Endothelial cell of umbilical vein (primary cell): ENCODE results near the gene PCDH15. TPM values are rescaled to one million over a fixed set of nuclear protein-coding genes. Genes with fewer than 3 reads are reported as not detected.

Experiments used
- BruUV-seq: library from RNA; stranded (reverse); fragments of 400-500 nt; replicated peaks from 2 replicates; lab custom pipeline; 2021; lab: Mats Ljungman, UMichigan
- CTCF ChIA-PET: fragments of 300-600, 350-600 bp; sonication (Branson Sonifier 250); formaldehyde crosslinking; loops from one replicate; lab custom pipeline; 2021; ENCODE audit warnings: antibody characterized with exemption, inconsistent platforms; lab: Charles Lee
- POLR2A ChIA-PET: fragments of 300-600, 350-600 bp; sonication (Branson Sonifier 250); formaldehyde crosslinking; loops from one replicate; lab custom pipeline; 2021; ENCODE audit warnings: antibody characterized with exemption, inconsistent platforms; lab: Charles Lee
- DNase-seq: peaks from one replicate; pipeline ENCODE4 v3.0.0-alpha.2; 2011; ENCODE audit warnings: low read depth, low spot score
- FAIRE-seq: peaks from 2 replicates; lab custom pipeline; 2011; peaks lifted over from hg19 to GRCh38; lab: Jason Lieb, UNC
- H2AFZ ChIP-seq: 2 replicates; pipeline ENCODE4 v1.6.0; 2012; ENCODE audit warnings: low read depth, low read length, control low read depth, inconsistent platforms
- H3K27ac ChIP-seq: 2 replicates; pipeline ENCODE4 v1.5.1; 2011; ENCODE audit warnings: low read depth, mild to moderate bottlenecking, control low read depth, low read length, moderate library complexity; ENCODE audit not compliant: insufficient read depth
- H3K27me3 ChIP-seq, 2 experiments: 2 replicates each; pipeline versions ENCODE4 v1.6.0 to v1.6.1; 2011; ENCODE audit warnings: low read length in 2 of 2, mixed read lengths in 1 of 2; ENCODE audit not compliant: control insufficient read depth in 2 of 2, insufficient read depth in 2 of 2
- H3K36me3 ChIP-seq, 2 experiments: 2 replicates in 1 of 2; 3 replicates in 1 of 2; pipeline ENCODE4 v1.5.1; 2011; ENCODE audit warnings: low read length in 2 of 2, mild to moderate bottlenecking in 1 of 2, moderate library complexity in 1 of 2; ENCODE audit not compliant: control insufficient read depth in 2 of 2, insufficient read depth in 2 of 2; ENCODE audit errors: extremely low read depth in 1 of 2
- H3K4me1 ChIP-seq: 3 replicates; pipeline ENCODE4 v1.5.1; 2011; ENCODE audit warnings: mild to moderate bottlenecking, low read length; ENCODE audit not compliant: control insufficient read depth, insufficient read depth; ENCODE audit errors: extremely low read depth
- H3K4me2 ChIP-seq: 2 replicates; pipeline ENCODE4 v1.6.1; 2011; ENCODE audit warnings: low read length, control low read depth, mixed read lengths; ENCODE audit not compliant: insufficient read depth
- H3K4me3 ChIP-seq, 3 experiments: fragments of 200-600 bp in 1 of 3; sonication (generic), shearing (Covaris generic) in 1 of 3; replicated peaks in 1 of 3; 2 replicates each; pipeline ENCODE4 v1.5.1; 2011 to 2016; ENCODE audit warnings: control low read depth in 3 of 3, low read length in 3 of 3, mild to moderate bottlenecking in 2 of 3, inconsistent platforms in 1 of 3, low read depth in 1 of 3, moderate library complexity in 1 of 3; ENCODE audit not compliant: insufficient read depth in 1 of 3
- H3K79me2 ChIP-seq: 2 replicates; pipeline ENCODE4 v1.6.0; 2012; ENCODE audit warnings: low read length, inconsistent platforms; ENCODE audit not compliant: control insufficient read depth, insufficient read depth
- H3K9ac ChIP-seq: replicated peaks from 2 replicates; pipeline ENCODE3; 2011; ENCODE audit warnings: low read length, control low read depth; ENCODE audit not compliant: insufficient read depth; ENCODE audit errors: extremely low read depth
- H3K9me1 ChIP-seq: replicated peaks from 3 replicates; pipeline ENCODE4 v1.6.0; 2011; ENCODE audit warnings: mild to moderate bottlenecking, low read length; ENCODE audit not compliant: control insufficient read depth, insufficient read depth; ENCODE audit errors: extremely low read depth
- H3K9me3 ChIP-seq: replicated peaks from 2 replicates; pipeline ENCODE4 v1.5.1; 2012; ENCODE audit warnings: low read length, inconsistent platforms; ENCODE audit not compliant: control insufficient read depth, insufficient read depth
- H4K20me1 ChIP-seq: replicated peaks from 2 replicates; pipeline ENCODE3; 2011; ENCODE audit warnings: mild to moderate bottlenecking, low read length; ENCODE audit not compliant: control insufficient read depth, insufficient read depth; ENCODE audit errors: extremely low read depth
- CTCF ChIP-seq, 2 donors: IDR thresholded peaks; 1 replicate in 1 of 2; 2 replicates in 1 of 2; pipeline ENCODE4 v1.5.1; 2011; ENCODE audit warnings: low read length in 2 of 2, mild to moderate bottlenecking in 2 of 2, moderate library complexity in 2 of 2, control low read depth in 1 of 2, inconsistent platforms in 1 of 2, low read depth in 1 of 2; ENCODE audit not compliant: insufficient read depth in 1 of 2; ENCODE audit errors: extremely low read depth in 1 of 2
- EZH2 ChIP-seq: IDR thresholded peaks from 2 replicates; pipeline ENCODE4 v1.6.1; 2012; ENCODE audit warnings: borderline replicate concordance, low read depth, mild to moderate bottlenecking, moderate library complexity, low read length, inconsistent platforms; ENCODE audit not compliant: severe bottlenecking
- FOS ChIP-seq: IDR thresholded peaks from 2 replicates; pipeline ENCODE4 v1.6.1; 2011; ENCODE audit warnings: mild to moderate bottlenecking, low read length, moderate library complexity, borderline replicate concordance; ENCODE audit not compliant: insufficient read depth
- GATA2 ChIP-seq: IDR thresholded peaks from 2 replicates; pipeline ENCODE4 v1.7.0; 2011; ENCODE audit warnings: low read depth, mild to moderate bottlenecking, moderate library complexity, mixed read lengths, low read length; ENCODE audit not compliant: insufficient read length, insufficient read depth
- JUN ChIP-seq: IDR thresholded peaks from 2 replicates; pipeline ENCODE4 v1.6.1; 2011; ENCODE audit warnings: borderline replicate concordance, low read depth; ENCODE audit not compliant: insufficient read length, insufficient read depth
- MAX ChIP-seq: IDR thresholded peaks from 2 replicates; pipeline ENCODE4 v1.6.1; 2011; ENCODE audit not compliant: insufficient read depth, insufficient read length
- MYC ChIP-seq: IDR thresholded peaks from one replicate; pipeline ENCODE4 v1.6.1; 2011; ENCODE audit warnings: mild to moderate bottlenecking, low read depth, low read length
- POLR2A ChIP-seq: IDR thresholded peaks from 2 replicates; pipeline ENCODE4 v1.6.1; 2012; ENCODE audit warnings: low read depth, mild to moderate bottlenecking, control low read depth, low read length
- POLR2AphosphoS5 ChIP-seq: IDR thresholded peaks from 2 replicates; pipeline ENCODE4 v1.6.1; 2012; ENCODE audit warnings: low read depth, mild to moderate bottlenecking, control low read depth, low read length, moderate library complexity; ENCODE audit not compliant: insufficient read depth
- dilution Hi-C: fragments of 300-500 bp; cut with MboI; formaldehyde crosslinking; loops from one replicate; pipeline ENCODE4 v1.15.0; 2019; ENCODE audit warnings: low sequenced_read_pairs; ENCODE audit not compliant: extremely low pct_ligation_motif_present
- intact Hi-C: fragments of 100-400 bp; cut with micrococcal nuclease; formaldehyde crosslinking; loops from one replicate; pipeline ENCODE4 v1.10.0; 2022
- polyA plus RNA-seq, 4 experiments: library from polyadenylated mRNA; depleted of rRNA in 3 of 4; stranded (reverse) in 3 of 4; unstranded in 1 of 4; fragments of >200 nt; gene quantifications; 2 replicates each; pipeline versions ENCODE4 v1.2.1 to v1.2.3, GENCODE V29; 2011 to 2012; ENCODE audit warnings: missing spikeins in 1 of 4
- total RNA-seq: library from RNA; stranded (reverse); gene quantifications from 2 replicates; pipeline ENCODE4 v1.2.3, GENCODE V29; 2021

Gene PCDH15
- total and polyA plus RNA-seq, 2 donors (not counting 3 experiments of a cell fraction or from before 2014, with no cell fraction given): 0.04 TPM; not detected in 1

GRCh38 chr10:54194806-54195205 is 606.2 kb downstream of the PCDH15 start:
- POLR2A ChIA-PET: no interaction called here
- BruUV-seq: no TSS peak
- Histone ChIP-seq H3K4me3 (no peak overlapping the region), H3K4me1 (no peaks in the 10 kb centered on the region), H3K79me2 (no peaks in the 10 kb centered on the region), H3K9me1 (no peaks in the 10 kb centered on the region), H2AFZ (no peak overlapping the region), H3K9ac (no peak overlapping the region), H3K27me3 (no peaks in the 10 kb centered on the region), H3K36me3 (no peaks in the 10 kb centered on the region), H3K9me3 (no peaks in the 10 kb centered on the region), H4K20me1 (no peaks in the 10 kb centered on the region), H3K27ac (no peak overlapping the region), H3K4me2 (no peak overlapping the region)
- CTCF ChIA-PET: no interaction called here
- TF ChIP-seq EZH2: no peak
- TF ChIP-seq CTCF (IDR thresholded peaks at IDR 0.05; ENCODE audit: extremely low read depth in 1 of 2, insufficient read depth in 1 of 2, low read depth in 1 of 2, low read length in 2 of 2): no peak
- TF ChIP-seq MYC: no peak
- TF ChIP-seq MAX: no peak
- TF ChIP-seq POLR2AphosphoS5: no peak
- no peak for TF ChIP-seq GATA2
- TF ChIP-seq FOS: no peak
- no peak for TF ChIP-seq JUN
- TF ChIP-seq POLR2A: no peak
- dilution Hi-C loops: no loop called here
- intact Hi-C loops: no loop called here
- no peak for FAIRE-seq
- DNase-seq: no peak
